RWPE1 (cell line): ENCODE measurements around the gene LCE1F.

Experiments
- CTCF ChIA-PET: fragments of 350-600 bp; sonication (Branson Sonifier 250); formaldehyde crosslinking; extraction: SDS; loops from one replicate; lab custom pipeline; 2021; lab: Yijun Ruan, JAX
- POLR2A ChIA-PET: fragments of 400-600 bp; formaldehyde crosslinking; extraction: SDS; loops from one replicate; lab custom pipeline; 2020; ENCODE audit warnings: antibody characterized with exemption; ENCODE audit not compliant: low non-redundant PET; lab: Yijun Ruan, JAX
- DNase-seq: peaks from one replicate; pipeline ENCODE4 v3.0.0; 2012; ENCODE audit warnings: low spot score
- H3K27ac ChIP-seq: fragments of 450-650 bp; 2 replicates; pipeline ENCODE4 v1.5.1; 2017
- TF ChIP-seq, protein P1 (sequence below): fragments of 450-650 bp; conservative IDR thresholded peaks from 2 replicates; pipeline ENCODE4 v1.5.1; 2017; ENCODE audit warnings: low read depth, mild to moderate bottlenecking

LCE1F gene

DNA sequence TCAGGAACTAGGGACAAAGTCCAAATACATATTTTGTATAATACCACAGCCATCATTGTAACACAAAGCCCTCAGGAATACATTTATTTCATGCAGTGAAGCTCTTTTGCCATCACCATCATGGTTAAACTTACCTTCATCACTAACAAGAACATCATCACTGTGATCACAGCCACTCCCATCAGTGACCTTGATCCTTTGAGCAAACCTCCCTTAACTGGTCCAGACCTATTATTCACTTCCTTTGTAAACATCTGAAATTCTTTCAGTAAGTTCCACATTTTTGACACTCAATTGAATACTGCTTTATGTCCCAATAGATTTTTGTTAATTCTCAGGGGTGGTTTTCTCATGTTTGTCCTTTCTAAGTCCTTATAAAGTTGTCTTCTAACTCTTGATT, 33.3 kb upstream of the LCE1F start:
- DNase-seq = no peak
- ChIA-PET POLR2A (no interaction called here), CTCF (no interaction called here)
- TF ChIP-seq, protein P1, sequence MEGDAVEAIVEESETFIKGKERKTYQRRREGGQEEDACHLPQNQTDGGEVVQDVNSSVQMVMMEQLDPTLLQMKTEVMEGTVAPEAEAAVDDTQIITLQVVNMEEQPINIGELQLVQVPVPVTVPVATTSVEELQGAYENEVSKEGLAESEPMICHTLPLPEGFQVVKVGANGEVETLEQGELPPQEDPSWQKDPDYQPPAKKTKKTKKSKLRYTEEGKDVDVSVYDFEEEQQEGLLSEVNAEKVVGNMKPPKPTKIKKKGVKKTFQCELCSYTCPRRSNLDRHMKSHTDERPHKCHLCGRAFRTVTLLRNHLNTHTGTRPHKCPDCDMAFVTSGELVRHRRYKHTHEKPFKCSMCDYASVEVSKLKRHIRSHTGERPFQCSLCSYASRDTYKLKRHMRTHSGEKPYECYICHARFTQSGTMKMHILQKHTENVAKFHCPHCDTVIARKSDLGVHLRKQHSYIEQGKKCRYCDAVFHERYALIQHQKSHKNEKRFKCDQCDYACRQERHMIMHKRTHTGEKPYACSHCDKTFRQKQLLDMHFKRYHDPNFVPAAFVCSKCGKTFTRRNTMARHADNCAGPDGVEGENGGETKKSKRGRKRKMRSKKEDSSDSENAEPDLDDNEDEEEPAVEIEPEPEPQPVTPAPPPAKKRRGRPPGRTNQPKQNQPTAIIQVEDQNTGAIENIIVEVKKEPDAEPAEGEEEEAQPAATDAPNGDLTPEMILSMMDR = no peak
- H3K27ac ChIP-seq = no peak overlapping the region

DNA sequence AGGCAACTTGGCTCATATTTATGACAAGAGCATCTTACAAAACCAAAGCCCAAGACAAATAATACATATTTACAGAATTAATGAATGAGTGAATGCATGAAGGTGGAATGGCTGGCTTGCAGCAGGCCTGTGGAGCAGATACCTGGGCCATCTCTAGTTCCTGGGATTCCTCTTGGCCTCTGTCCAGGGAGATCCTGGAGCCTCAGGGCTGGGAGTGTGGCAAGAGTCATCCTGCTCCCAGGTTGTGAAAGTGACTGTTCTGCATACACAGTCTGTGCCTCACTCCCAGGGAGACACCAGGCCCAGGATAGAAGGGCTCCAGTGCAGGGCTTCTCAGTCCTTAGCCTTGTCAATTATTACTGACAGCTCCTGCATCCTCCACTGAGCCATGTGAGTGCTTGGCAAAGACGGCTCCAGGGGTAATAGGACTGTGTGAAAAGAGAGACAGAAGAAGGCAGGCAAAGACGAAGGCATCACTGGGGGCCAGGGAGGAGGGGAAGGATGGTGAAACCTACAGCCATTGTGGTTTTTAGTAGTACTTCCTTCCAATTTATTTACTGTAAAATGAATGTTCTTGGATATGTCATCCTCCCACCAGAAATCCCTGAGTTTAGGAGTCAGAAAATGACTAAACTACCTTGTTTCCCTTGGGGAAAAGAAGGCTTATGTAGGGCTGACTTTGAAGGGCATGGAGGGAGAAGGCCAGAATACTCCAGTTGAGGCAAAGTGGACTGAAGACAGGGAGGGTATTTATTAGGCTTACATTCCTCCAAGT, 31.4 kb upstream of the LCE1F start:
- peak overlapping the region; percentile 54 for H3K27ac ChIP-seq
- POLR2A ChIA-PET = no interaction called here
- TF ChIP-seq, protein P1 = no peak
- CTCF ChIA-PET = no interaction called here
- peak; percentile 77 for DNase-seq

DNA sequence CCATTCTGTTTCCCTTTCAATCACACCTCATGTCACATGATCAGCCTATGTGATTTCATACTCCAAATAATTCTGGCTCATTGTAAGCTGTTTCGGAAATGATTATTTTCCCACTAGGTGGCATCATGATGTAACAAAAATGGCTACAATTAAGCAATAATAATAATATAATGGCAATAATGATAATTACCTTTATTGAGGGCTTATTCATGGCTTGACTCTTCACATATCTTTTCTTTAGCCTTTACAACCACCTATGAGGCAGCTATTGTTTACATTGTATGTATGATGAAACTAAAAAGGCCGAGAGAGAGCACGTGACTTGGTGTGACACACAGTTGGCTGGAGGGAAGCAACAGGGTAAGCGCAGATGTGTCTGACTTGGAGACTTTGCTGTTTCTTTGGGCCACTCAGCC, 29.6 kb upstream of the LCE1F start:
- DNase-seq = peak; percentile 45
- TF ChIP-seq, protein P1 = no peak
- ChIA-PET POLR2A (no interaction called here), CTCF (no interaction called here)
- peak overlapping the region; percentile 30; the same call in 1 of the 2 replicates for H3K27ac ChIP-seq

DNA sequence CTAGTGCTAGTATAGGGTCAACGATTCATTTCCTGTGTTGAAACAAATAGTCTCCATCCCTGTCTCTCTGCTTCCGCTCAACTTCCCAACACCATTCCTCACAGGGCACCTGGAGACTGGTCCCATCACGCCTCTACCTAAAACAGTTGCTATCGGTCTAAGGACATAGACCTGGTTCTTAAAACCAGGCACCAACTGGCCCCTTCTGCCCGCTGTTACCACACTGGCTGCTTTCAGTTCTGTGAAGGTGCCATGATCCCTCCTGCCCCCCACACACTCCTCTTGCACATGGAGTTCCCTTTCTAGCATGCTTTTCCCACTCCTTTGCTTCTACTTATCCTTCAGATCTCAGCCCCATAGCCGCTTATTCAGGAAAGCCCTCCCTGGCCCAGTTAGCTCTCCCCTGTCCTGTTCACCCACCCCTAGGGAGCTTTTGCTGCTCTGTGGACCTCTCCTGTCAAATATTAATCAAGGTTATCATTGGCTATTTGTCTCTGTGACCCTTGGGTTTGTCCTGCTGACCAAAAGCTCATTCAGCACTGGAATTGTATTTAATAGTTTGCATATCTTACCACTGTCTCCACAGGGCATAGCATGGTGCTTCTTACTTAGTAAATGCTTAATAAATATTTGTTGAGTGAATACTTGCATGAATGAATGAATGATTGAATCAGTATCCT, 29.0 kb upstream of the LCE1F start:
- no peak for DNase-seq
- TF ChIP-seq, protein P1 = no peak
- H3K27ac ChIP-seq = peak overlapping the region; percentile 30; the same call in 1 of the 2 replicates
- ChIA-PET CTCF (no interaction called here), POLR2A (no interaction called here)

DNA sequence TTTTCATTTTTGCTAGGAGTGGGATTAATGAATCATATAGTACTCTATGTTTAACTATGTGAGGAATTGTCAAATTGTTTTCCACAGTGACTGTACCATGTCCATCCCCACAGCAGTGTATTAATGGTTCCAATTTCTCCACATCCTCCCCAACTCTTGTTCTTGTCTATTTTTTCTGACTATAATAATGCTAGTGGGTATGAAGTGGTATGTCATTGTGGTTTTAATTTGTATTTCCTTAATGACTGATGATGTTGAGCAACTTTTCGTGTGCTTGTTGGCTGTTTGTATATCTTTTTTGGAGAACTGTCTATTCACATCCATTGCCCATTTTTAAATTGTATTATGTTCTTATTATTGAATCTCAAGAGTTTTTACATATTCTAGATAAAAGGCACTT, 27.1 kb upstream of the LCE1F start:
- TF ChIP-seq, protein P1 = no peak
- ChIA-PET CTCF (no interaction called here), POLR2A (no interaction called here)
- no peak for DNase-seq
- H3K27ac ChIP-seq = no peak overlapping the region

DNA sequence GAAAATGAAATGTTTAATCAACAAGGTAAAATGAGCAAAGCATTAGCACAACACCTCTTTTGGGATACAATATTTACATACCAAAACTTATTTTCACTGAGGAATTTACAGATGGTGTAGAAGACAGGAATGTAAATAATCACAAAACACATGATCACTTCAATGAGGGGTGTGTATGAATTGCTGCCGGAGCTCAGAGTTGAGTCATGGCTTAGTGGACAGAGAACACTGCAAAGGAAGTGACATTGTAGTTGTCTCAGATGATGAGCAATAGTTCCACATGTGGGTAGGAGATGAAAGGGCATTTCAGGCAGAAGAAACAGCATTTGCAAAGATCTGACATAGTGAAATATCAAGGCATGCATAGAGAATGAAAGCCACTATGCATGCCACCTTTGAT, 22.7 kb upstream of the LCE1F start:
- no peak overlapping the region for H3K27ac ChIP-seq
- TF ChIP-seq, protein P1 = no peak
- POLR2A ChIA-PET = no interaction called here
- DNase-seq = peak; percentile 78
- CTCF ChIA-PET = interaction anchor here (0.7 kb wide), 1 partner anchor 17 kb away, joined by 4 read pairs; no protein-coding TSS in a partner anchor
